ENCODE results near the gene F7.

DNA sequence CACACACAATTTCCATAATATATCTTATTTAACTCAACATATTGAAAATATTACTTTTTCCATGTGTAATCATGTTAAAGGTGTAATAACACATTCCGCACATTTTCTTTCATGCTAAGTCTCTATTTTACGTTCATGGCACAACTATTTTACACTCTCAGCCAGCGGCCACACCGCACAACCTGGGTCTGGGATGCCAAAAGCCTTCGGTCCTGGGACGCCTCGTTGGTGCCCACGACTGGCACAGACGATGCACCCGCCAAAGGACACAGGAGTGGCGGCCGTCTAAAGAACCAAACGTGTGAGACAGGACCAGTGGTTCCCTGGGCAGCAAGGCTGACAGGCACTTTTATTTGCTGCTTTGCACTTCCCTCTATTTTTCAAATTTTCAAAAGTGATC, 42.8 kb downstream of the F7 start:
- TF ChIP-seq, protein P1, sequence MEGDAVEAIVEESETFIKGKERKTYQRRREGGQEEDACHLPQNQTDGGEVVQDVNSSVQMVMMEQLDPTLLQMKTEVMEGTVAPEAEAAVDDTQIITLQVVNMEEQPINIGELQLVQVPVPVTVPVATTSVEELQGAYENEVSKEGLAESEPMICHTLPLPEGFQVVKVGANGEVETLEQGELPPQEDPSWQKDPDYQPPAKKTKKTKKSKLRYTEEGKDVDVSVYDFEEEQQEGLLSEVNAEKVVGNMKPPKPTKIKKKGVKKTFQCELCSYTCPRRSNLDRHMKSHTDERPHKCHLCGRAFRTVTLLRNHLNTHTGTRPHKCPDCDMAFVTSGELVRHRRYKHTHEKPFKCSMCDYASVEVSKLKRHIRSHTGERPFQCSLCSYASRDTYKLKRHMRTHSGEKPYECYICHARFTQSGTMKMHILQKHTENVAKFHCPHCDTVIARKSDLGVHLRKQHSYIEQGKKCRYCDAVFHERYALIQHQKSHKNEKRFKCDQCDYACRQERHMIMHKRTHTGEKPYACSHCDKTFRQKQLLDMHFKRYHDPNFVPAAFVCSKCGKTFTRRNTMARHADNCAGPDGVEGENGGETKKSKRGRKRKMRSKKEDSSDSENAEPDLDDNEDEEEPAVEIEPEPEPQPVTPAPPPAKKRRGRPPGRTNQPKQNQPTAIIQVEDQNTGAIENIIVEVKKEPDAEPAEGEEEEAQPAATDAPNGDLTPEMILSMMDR (conservative IDR thresholded peaks at IDR 0.05; ENCODE audit: low read depth, low read length) = no peak
- no peak for TF ChIP-seq EZH2phosphoT487 (IDR thresholded peaks at IDR 0.05; ENCODE audit: borderline replicate concordance, low read length)

Measured in PC-3 (cell line).